ENCODE measurements around the gene PPM1F. TPM values are rescaled to one million over a fixed set of nuclear protein-coding genes. Genes with fewer than 3 reads are reported as not detected.

PPM1F gene
- total RNA-seq, 1 donor from 2014 or later: 20.5 TPM

- DNase-seq (ENCODE audit: low spot score): no peak
- intact Hi-C loops (cut with DNase I): no loop called here
These were observed 10.6 kb upstream of the PPM1F start for GRCh38 chr22:21963286-21963685.

GRCh38 chr22:21962655-21962949 lies 10.0 kb upstream of the PPM1F start:
- DNase-seq (ENCODE audit: low spot score): no peak
- intact Hi-C loops (cut with DNase I): no loop called here

GRCh38 chr22:21961886-21962654 lies 9.4 kb upstream of the PPM1F start:
- intact Hi-C loops (cut with DNase I): no loop called here
- DNase-seq (ENCODE audit: low spot score): no peak

GRCh38 chr22:21961127-21961867 lies 8.6 kb upstream of the PPM1F start:
- no peak for DNase-seq (ENCODE audit: low spot score)
- intact Hi-C loops (cut with DNase I): no loop called here

- intact Hi-C loops (cut with DNase I): no loop called here
- no peak for DNase-seq (ENCODE audit: low spot score)
These were observed 7.8 kb upstream of the PPM1F start for GRCh38 chr22:21960200-21961126.

- intact Hi-C loops (cut with DNase I): no loop called here
- DNase-seq (ENCODE audit: low spot score): no peak
These were observed 6.8 kb upstream of the PPM1F start for GRCh38 chr22:21959274-21960074.

GRCh38 chr22:21958360-21959273 lies 6.0 kb upstream of the PPM1F start:
- no peak for DNase-seq (ENCODE audit: low spot score)
- intact Hi-C loops (cut with DNase I): no loop called here

- peak; percentile 83 for DNase-seq (ENCODE audit: low spot score)
- intact Hi-C loops (cut with DNase I): loop anchor here (2.0 kb wide), 2 partner anchors 13 to 215 kb away; no protein-coding TSS in a partner anchor
These were observed 650 bp downstream of the PPM1F start for GRCh38 chr22:21951931-21952465.

GRCh38 chr22:21951062-21951461 lies 1.6 kb downstream of the PPM1F start:
- intact Hi-C loops (cut with DNase I): no loop called here
- DNase-seq (ENCODE audit: low spot score): no peak

GRCh38 chr22:21949948-21950347 lies 2.7 kb downstream of the PPM1F start:
- DNase-seq (ENCODE audit: low spot score): no peak
- intact Hi-C loops (cut with DNase I): no loop called here

- intact Hi-C loops (cut with DNase I): no loop called here
- DNase-seq (ENCODE audit: low spot score): no peak
These were observed 3.1 kb downstream of the PPM1F start for GRCh38 chr22:21949569-21949918.

GRCh38 chr22:21948824-21949568 lies 3.7 kb downstream of the PPM1F start:
- intact Hi-C loops (cut with DNase I): no loop called here
- no peak for DNase-seq (ENCODE audit: low spot score)

GRCh38 chr22:21948390-21948789 lies 4.3 kb downstream of the PPM1F start:
- intact Hi-C loops (cut with DNase I): no loop called here
- DNase-seq (ENCODE audit: low spot score): no peak

- intact Hi-C loops (cut with DNase I): no loop called here
These were observed 5.3 kb downstream of the PPM1F start for GRCh38 chr22:21947040-21948014.

GRCh38 chr22:21946262-21946925 lies 6.3 kb downstream of the PPM1F start:
- DNase-seq (ENCODE audit: low spot score): no peak
- intact Hi-C loops (cut with DNase I): no loop called here

More at GRCh38 chr22:21947040-21948014, 5.3 kb downstream of the PPM1F start:
- DNase-seq (ENCODE audit: low spot score): no peak

Measured in cardiac septum (tissue), 1 donor.